ENCODE measurements around the gene OR5C1.

OR5C1 gene

GRCh38 chr9:122816163-122816867, 27.6 kb downstream of the OR5C1 start:
- Histone ChIP-seq H3K4me3 (ENCODE audit: low read length) (no peak overlapping the region), H3K27me3 (ENCODE audit: control insufficient read depth, low read length) (no peaks in the 10 kb centered on the region), H3K9me3 (ENCODE audit: control insufficient read depth, insufficient read depth, low read length) (no peaks in the 10 kb centered on the region), H3K36me3 (ENCODE audit: control insufficient read depth, low read length) (peaks cover 36% of the 10 kb centered on the region), H3K79me2 (ENCODE audit: control insufficient read depth, low read length) (peaks cover 2% of the 10 kb centered on the region; the same call in 1 of the 2 replicates), H3K4me2 (ENCODE audit: low read length) (no peak overlapping the region), H3K4me1 (ENCODE audit: control insufficient read depth, low read length) (no peaks in the 10 kb centered on the region), H3K9me2 (replicated peaks; ENCODE audit: control insufficient read depth, low read length) (no peaks in the 10 kb centered on the region), H3K27ac (ENCODE audit: low read depth, low read length) (no peak overlapping the region), H4K20me1 (ENCODE audit: control insufficient read depth, insufficient read depth, low read depth, low read length) (no peaks in the 10 kb centered on the region), H3F3A (ENCODE audit: control insufficient read depth, insufficient read depth) (peaks cover 4% of the 10 kb centered on the region; the same call in 1 of the 2 replicates)
- TF ChIP-seq CTCF (IDR thresholded peaks at IDR 0.05; ENCODE audit: low read depth, low read length, poor library complexity, severe bottlenecking) = no peak

GRCh38 chr9:122819326-122819725, 30.6 kb downstream of the OR5C1 start:
- H3K4me3 ChIP-seq (ENCODE audit: low read length) = no peak overlapping the region
- peaks cover 9% of the 10 kb centered on the region for H3K79me2 ChIP-seq (ENCODE audit: control insufficient read depth, low read length)
- H3K36me3 ChIP-seq (ENCODE audit: control insufficient read depth, low read length) = peaks cover 65% of the 10 kb centered on the region
- H3K4me2 ChIP-seq (ENCODE audit: low read length) = no peak overlapping the region
- H3K4me1 ChIP-seq (ENCODE audit: control insufficient read depth, low read length) = no peaks in the 10 kb centered on the region
- H3K9me3 ChIP-seq (ENCODE audit: control insufficient read depth, insufficient read depth, low read length) = no peaks in the 10 kb centered on the region
- H4K20me1 ChIP-seq (ENCODE audit: control insufficient read depth, insufficient read depth, low read depth, low read length) = no peaks in the 10 kb centered on the region
- H3K27me3 ChIP-seq (ENCODE audit: control insufficient read depth, low read length) = no peaks in the 10 kb centered on the region
- no peaks in the 10 kb centered on the region for H3K9me2 ChIP-seq (replicated peaks; ENCODE audit: control insufficient read depth, low read length)
- H3F3A ChIP-seq (ENCODE audit: control insufficient read depth, insufficient read depth) = peaks cover 4% of the 10 kb centered on the region; the same call in 1 of the 2 replicates
- no peak overlapping the region for H3K27ac ChIP-seq (ENCODE audit: low read depth, low read length)
- TF ChIP-seq EZH2phosphoT487 (IDR thresholded peaks at IDR 0.05; ENCODE audit: borderline replicate concordance, low read length) (no peak), CTCF (IDR thresholded peaks at IDR 0.05; ENCODE audit: low read depth, low read length, poor library complexity, severe bottlenecking) (no peak)

- H3K27ac ChIP-seq (ENCODE audit: low read depth, low read length) = no peak overlapping the region
- H3K79me2 ChIP-seq (ENCODE audit: control insufficient read depth, low read length) = peaks cover 15% of the 10 kb centered on the region
- peaks cover 71% of the 10 kb centered on the region for H3K36me3 ChIP-seq (ENCODE audit: control insufficient read depth, low read length)
- H3K4me3 ChIP-seq (ENCODE audit: low read length) = no peak overlapping the region
- peaks cover 4% of the 10 kb centered on the region; the same call in 1 of the 2 replicates for H3F3A ChIP-seq (ENCODE audit: control insufficient read depth, insufficient read depth)
- H3K27me3 ChIP-seq (ENCODE audit: control insufficient read depth, low read length) = no peaks in the 10 kb centered on the region
- H4K20me1 ChIP-seq (ENCODE audit: control insufficient read depth, insufficient read depth, low read depth, low read length) = no peaks in the 10 kb centered on the region
- H3K9me3 ChIP-seq (ENCODE audit: control insufficient read depth, insufficient read depth, low read length) = no peaks in the 10 kb centered on the region
- no peaks in the 10 kb centered on the region for H3K4me1 ChIP-seq (ENCODE audit: control insufficient read depth, low read length)
- H3K9me2 ChIP-seq (replicated peaks; ENCODE audit: control insufficient read depth, low read length) = no peaks in the 10 kb centered on the region
- TF ChIP-seq EZH2phosphoT487 (IDR thresholded peaks at IDR 0.05; ENCODE audit: borderline replicate concordance, low read length) (no peak), CTCF (IDR thresholded peaks at IDR 0.05; ENCODE audit: low read depth, low read length, poor library complexity, severe bottlenecking) (no peak)
- H3K4me2 ChIP-seq (ENCODE audit: low read length) = no peak overlapping the region
Measured at GRCh38 chr9:122819791-122820489, 31.2 kb downstream of the OR5C1 start.

Data from DOHH2 (cell line).